Medulla oblongata (tissue), 1 donor: Measurements from ENCODE around the gene MRAS.
"Not testable (repeated sequence)": the region's sequence is repeated elsewhere in the genome, so short reads cannot be mapped to it uniquely, and the experiment has no call there.

Experiments
- DNase-seq: peaks from one replicate; pipeline ENCODE4 v3.0.0-alpha.2; 2015; ENCODE audit errors: extremely low spot score

Gene MRAS

GRCh38 chr3:138418601-138419206 is 70.3 kb downstream of the MRAS start:
- DNase-seq: no peak

GRCh38 chr3:138423316-138423715 is 74.9 kb downstream of the MRAS start:
- no peak for DNase-seq

- no peak for DNase-seq
These were observed 75.9 kb downstream of the MRAS start for GRCh38 chr3:138424323-138424722.

- peak; percentile 59 for DNase-seq
These were observed 77.8 kb downstream of the MRAS start for GRCh38 chr3:138426211-138426610.

- not testable (repeated sequence) for DNase-seq
These were observed 78.4 kb downstream of the MRAS start for GRCh38 chr3:138426754-138427153.

- no peak for DNase-seq
These were observed 81.3 kb downstream of the MRAS start for GRCh38 chr3:138429665-138430064.

GRCh38 chr3:138432576-138433240 is 84.3 kb downstream of the MRAS start:
- DNase-seq: no peak

GRCh38 chr3:138433892-138434275 is 85.5 kb downstream of the MRAS start:
- DNase-seq: no peak

- peak; percentile 47 for DNase-seq
These were observed 86.0 kb downstream of the MRAS start, which contains the start of gene ESYT3 for GRCh38 chr3:138434276-138434874. Gene ESYT3 (plus strand): TSS chr3:138434616. CDS start chr3:138434799, 183 bp downstream.

GRCh38 chr3:138434875-138435772 is 86.7 kb downstream of the MRAS start:
- DNase-seq: no peak

- no peak for DNase-seq
These were observed 87.5 kb downstream of the MRAS start for GRCh38 chr3:138435840-138436239.

GRCh38 chr3:138437281-138437680 is 88.9 kb downstream of the MRAS start:
- no peak for DNase-seq

GRCh38 chr3:138438896-138439295 is 90.5 kb downstream of the MRAS start:
- DNase-seq: no peak

GRCh38 chr3:138439646-138440045 is 91.3 kb downstream of the MRAS start:
- no peak for DNase-seq

- no peak for DNase-seq
These were observed 91.7 kb downstream of the MRAS start for GRCh38 chr3:138440121-138440521.

GRCh38 chr3:138440596-138440995 is 92.2 kb downstream of the MRAS start:
- DNase-seq: no peak

- no peak for DNase-seq
These were observed 92.9 kb downstream of the MRAS start for GRCh38 chr3:138441256-138441655.

- DNase-seq: no peak
These were observed 93.4 kb downstream of the MRAS start for GRCh38 chr3:138441742-138442141.

- no peak for DNase-seq
These were observed 94.1 kb downstream of the MRAS start for GRCh38 chr3:138442433-138442832.

- no peak for DNase-seq
These were observed 94.7 kb downstream of the MRAS start for GRCh38 chr3:138443091-138443490.

GRCh38 chr3:138443521-138444503 is 95.4 kb downstream of the MRAS start:
- no peak for DNase-seq
